Glutamatergic neuron (in vitro differentiated cells): ENCODE measurements around the gene LMNTD1. TPM values are rescaled to one million over a fixed set of nuclear protein-coding genes. Genes with fewer than 3 reads are reported as not detected.

Experiments used
- DNase-seq: peaks from one replicate; pipeline ENCODE4 v3.0.0; 2022
- H3K27ac Mint-ChIP-seq: one replicate; pipeline ENCODE4 v1.8.0; 2020; ENCODE audit warnings: mild to moderate bottlenecking, mixed read lengths, inconsistent platforms; ENCODE audit not compliant: unreplicated experiment
- H3K27me3 Mint-ChIP-seq: one replicate; pipeline ENCODE4 v1.8.0; 2020; ENCODE audit warnings: mild to moderate bottlenecking, moderate library complexity, mixed read lengths, inconsistent platforms; ENCODE audit not compliant: unreplicated experiment
- H3K36me3 Mint-ChIP-seq: one replicate; pipeline ENCODE4 v1.8.0; 2020; ENCODE audit warnings: mild to moderate bottlenecking, mixed read lengths, inconsistent platforms; ENCODE audit not compliant: unreplicated experiment
- H3K4me1 Mint-ChIP-seq: one replicate; pipeline ENCODE4 v1.8.0; 2020; ENCODE audit warnings: mild to moderate bottlenecking, low read depth, mixed read lengths, inconsistent platforms; ENCODE audit not compliant: unreplicated experiment
- H3K4me3 Mint-ChIP-seq: one replicate; pipeline ENCODE4 v1.8.0; 2020; ENCODE audit warnings: mild to moderate bottlenecking, mixed read lengths, inconsistent platforms; ENCODE audit not compliant: unreplicated experiment
- H3K9me3 Mint-ChIP-seq: one replicate; pipeline ENCODE4 v1.8.0; 2020; ENCODE audit warnings: mild to moderate bottlenecking, moderate library complexity, mixed read lengths, inconsistent platforms; ENCODE audit not compliant: unreplicated experiment
- total RNA-seq: library from RNA; stranded (reverse); fragmentation: NEBNext Ultra II Directional; extraction: Animal tissue kit (Norgen Biotek cat#: 25700); gene quantifications from one replicate; pipeline ENCODE4 v1.2.1, GENCODE V29; 2021; ENCODE audit not compliant: unreplicated experiment
- TF ChIP-seq, protein P1 (sequence below): fragments of 200-600 bp; sonication (generic); IDR thresholded peaks from one replicate; pipeline ENCODE4 v1.5.0; 2021; ENCODE audit not compliant: partially characterized antibody, unreplicated experiment

LMNTD1 gene
- total RNA-seq, 1 donor from 2014 or later = 1.1 TPM

DNA sequence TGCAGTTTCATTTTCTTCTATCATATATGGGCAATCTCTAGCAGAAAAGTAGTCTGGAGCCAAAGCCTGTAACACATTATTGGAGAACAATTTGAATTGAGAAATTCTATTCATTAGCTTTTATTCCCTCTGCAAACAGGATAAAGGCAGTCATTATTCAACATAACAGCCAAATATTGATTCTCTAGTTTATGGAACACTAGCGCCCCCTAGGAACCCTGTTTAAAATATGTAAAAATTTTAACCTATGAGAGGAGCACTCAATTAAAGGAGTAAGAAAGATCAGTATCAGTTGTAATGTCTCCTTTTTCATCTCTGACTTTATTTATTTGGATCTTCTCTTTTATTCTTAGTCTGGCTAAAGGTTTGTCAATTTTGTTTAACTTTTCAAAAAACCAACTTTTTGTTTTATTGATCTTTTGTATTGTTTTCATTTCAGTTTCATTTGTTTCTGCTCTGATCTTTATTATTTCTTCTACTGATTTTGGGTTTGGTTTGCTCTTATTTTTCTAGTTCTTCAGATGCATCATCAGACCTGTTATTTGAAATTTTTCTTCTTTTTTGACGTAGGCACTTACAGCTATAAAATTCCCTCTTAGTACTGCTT lies 4.8 kb upstream of the LMNTD1 start:
- TF ChIP-seq, protein P1, sequence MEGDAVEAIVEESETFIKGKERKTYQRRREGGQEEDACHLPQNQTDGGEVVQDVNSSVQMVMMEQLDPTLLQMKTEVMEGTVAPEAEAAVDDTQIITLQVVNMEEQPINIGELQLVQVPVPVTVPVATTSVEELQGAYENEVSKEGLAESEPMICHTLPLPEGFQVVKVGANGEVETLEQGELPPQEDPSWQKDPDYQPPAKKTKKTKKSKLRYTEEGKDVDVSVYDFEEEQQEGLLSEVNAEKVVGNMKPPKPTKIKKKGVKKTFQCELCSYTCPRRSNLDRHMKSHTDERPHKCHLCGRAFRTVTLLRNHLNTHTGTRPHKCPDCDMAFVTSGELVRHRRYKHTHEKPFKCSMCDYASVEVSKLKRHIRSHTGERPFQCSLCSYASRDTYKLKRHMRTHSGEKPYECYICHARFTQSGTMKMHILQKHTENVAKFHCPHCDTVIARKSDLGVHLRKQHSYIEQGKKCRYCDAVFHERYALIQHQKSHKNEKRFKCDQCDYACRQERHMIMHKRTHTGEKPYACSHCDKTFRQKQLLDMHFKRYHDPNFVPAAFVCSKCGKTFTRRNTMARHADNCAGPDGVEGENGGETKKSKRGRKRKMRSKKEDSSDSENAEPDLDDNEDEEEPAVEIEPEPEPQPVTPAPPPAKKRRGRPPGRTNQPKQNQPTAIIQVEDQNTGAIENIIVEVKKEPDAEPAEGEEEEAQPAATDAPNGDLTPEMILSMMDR = peak; percentile 73
- Mint-ChIP-seq H3K27me3 (peaks cover 1% of the 10 kb centered on the region), H3K36me3 (no peaks in the 10 kb centered on the region), H3K27ac (no peak overlapping the region), H3K4me3 (no peak overlapping the region), H3K9me3 (no peaks in the 10 kb centered on the region), H3K4me1 (no peaks in the 10 kb centered on the region)
- DNase-seq = no peak

- Mint-ChIP-seq H3K4me3 (no peak overlapping the region), H3K27me3 (no peaks in the 10 kb centered on the region), H3K4me1 (no peaks in the 10 kb centered on the region), H3K27ac (no peak overlapping the region), H3K36me3 (no peaks in the 10 kb centered on the region), H3K9me3 (no peaks in the 10 kb centered on the region)
- TF ChIP-seq, protein P1 = no peak
- DNase-seq = no peak
These were observed 3.1 kb upstream of the LMNTD1 start for GRCh38 chr12:25556153-25556552.

DNA sequence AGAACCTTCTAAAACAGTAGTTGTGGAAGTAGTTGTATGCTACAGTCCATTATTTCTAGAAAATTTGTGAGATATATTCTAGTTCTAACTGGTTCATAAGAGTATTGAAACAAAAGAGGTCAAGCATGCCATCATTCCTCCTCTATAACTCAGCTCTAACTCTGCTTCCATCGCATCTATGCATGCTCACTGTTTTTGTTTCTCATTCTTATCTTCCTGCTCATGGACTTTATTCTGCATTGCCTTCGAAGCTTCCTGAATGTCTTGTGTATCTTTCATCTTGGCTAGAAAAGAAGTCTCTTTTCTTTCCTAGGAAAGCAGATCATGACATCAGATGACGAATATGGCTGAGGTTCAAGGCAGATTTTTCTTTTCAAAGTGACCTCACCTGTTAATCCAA lies 402 bp downstream of the LMNTD1 start:
- no peaks in the 10 kb centered on the region for H3K4me1 Mint-ChIP-seq
- H3K4me3 Mint-ChIP-seq = no peak overlapping the region
- H3K27me3 Mint-ChIP-seq = no peaks in the 10 kb centered on the region
- no peak overlapping the region for H3K27ac Mint-ChIP-seq
- H3K9me3 Mint-ChIP-seq = no peaks in the 10 kb centered on the region
- H3K36me3 Mint-ChIP-seq = no peaks in the 10 kb centered on the region
- TF ChIP-seq, protein P1 = no peak
- no peak for DNase-seq

- H3K36me3 Mint-ChIP-seq = no peaks in the 10 kb centered on the region
- no peaks in the 10 kb centered on the region for H3K4me1 Mint-ChIP-seq
- H3K27ac Mint-ChIP-seq = no peak overlapping the region
- H3K9me3 Mint-ChIP-seq = no peaks in the 10 kb centered on the region
- no peaks in the 10 kb centered on the region for H3K27me3 Mint-ChIP-seq
- H3K4me3 Mint-ChIP-seq = no peak overlapping the region
- TF ChIP-seq, protein P1 = no peak
- no peak for DNase-seq
These were observed 2.9 kb downstream of the LMNTD1 start for GRCh38 chr12:25550186-25550585.

GRCh38 chr12:25549120-25549519 lies 4.0 kb downstream of the LMNTD1 start:
- Mint-ChIP-seq H3K27me3 (no peaks in the 10 kb centered on the region), H3K27ac (no peak overlapping the region), H3K4me1 (no peaks in the 10 kb centered on the region), H3K9me3 (no peaks in the 10 kb centered on the region), H3K36me3 (no peaks in the 10 kb centered on the region), H3K4me3 (no peak overlapping the region)
- no peak for DNase-seq
- TF ChIP-seq, protein P1 = no peak
